Activated CD4-positive, CD25-positive, alpha-beta regulatory T cell treated with anti-CD3 and anti-CD28 coated beads, Interleukin-2, amount 50 U/mL, for 24 hours (primary cell): ENCODE results near the gene SIK3.

Experiments used
- ATAC-seq, 2 donors: fragments of 150-1000 bp; cut with Tn5 transposase; one replicate each; pipeline ENCODE4 v1.10.0; 2021; ENCODE audit warnings: mild to moderate bottlenecking in 1 of 2, moderate library complexity in 1 of 2

Gene SIK3

GRCh38 chr11:116860303-116860702, 237.9 kb downstream of the SIK3 start:
- no peak for ATAC-seq

GRCh38 chr11:116859175-116859574, 239.1 kb downstream of the SIK3 start:
- no peak for ATAC-seq

- ATAC-seq, result no peak
Measured at GRCh38 chr11:116857936-116858335, 240.3 kb downstream of the SIK3 start.

- no peak for ATAC-seq
Measured at GRCh38 chr11:116857316-116857715, 240.9 kb downstream of the SIK3 start.

GRCh38 chr11:116856423-116856822, 241.8 kb downstream of the SIK3 start:
- no peak for ATAC-seq

- ATAC-seq, result no peak
Measured at GRCh38 chr11:116855413-116855812, 242.8 kb downstream of the SIK3 start.

GRCh38 chr11:116853461-116854073, 244.7 kb downstream of the SIK3 start:
- peak; percentile 97 to 98 for ATAC-seq

- peak; percentile 16 to 34 for ATAC-seq
Measured at GRCh38 chr11:116852261-116853031, 245.8 kb downstream of the SIK3 start.

- no peak for ATAC-seq
Measured at GRCh38 chr11:116851626-116852025, 246.6 kb downstream of the SIK3 start.

GRCh38 chr11:116849486-116849885, 248.7 kb downstream of the SIK3 start:
- ATAC-seq, result no peak

- ATAC-seq, result no peak
Measured at GRCh38 chr11:116849060-116849459, 249.2 kb downstream of the SIK3 start.

- ATAC-seq, result no peak
Measured at GRCh38 chr11:116847612-116848011, 250.6 kb downstream of the SIK3 start.

- no peak for ATAC-seq
Measured at GRCh38 chr11:116844722-116845121, 253.5 kb downstream of the SIK3 start.

- no peak for ATAC-seq
Measured at GRCh38 chr11:116843661-116844060, 254.6 kb downstream of the SIK3 start.

- no peak for ATAC-seq
Measured at GRCh38 chr11:116842909-116843308, 255.3 kb downstream of the SIK3 start.

- ATAC-seq, result no peak
Measured at GRCh38 chr11:116842117-116842516, 256.1 kb downstream of the SIK3 start.

- ATAC-seq, result no peak
Measured at GRCh38 chr11:116840746-116841296, 257.4 kb downstream of the SIK3 start.

- no peak for ATAC-seq
Measured at GRCh38 chr11:116840224-116840745, 257.9 kb downstream of the SIK3 start.

GRCh38 chr11:116838321-116839084, 259.7 kb downstream of the SIK3 start:
- ATAC-seq, result no peak

- ATAC-seq, result no peak
Measured at GRCh38 chr11:116837231-116838091, 260.8 kb downstream of the SIK3 start, which contains the start of gene APOA1. Gene APOA1, minus strand, starts transcription at chr11:116837622. Its CDS starts 235 bp downstream, at chr11:116837387.

- no peak for ATAC-seq
Measured at GRCh38 chr11:116836632-116836991, 261.6 kb downstream of the SIK3 start.
